ENCODE results near the gene IGSF3. TPM values are rescaled to one million over a fixed set of nuclear protein-coding genes. Genes with fewer than 3 reads are reported as not detected.

IGSF3 gene
- total RNA-seq, 1 donor from 2014 or later: 27.2 TPM

DNA sequence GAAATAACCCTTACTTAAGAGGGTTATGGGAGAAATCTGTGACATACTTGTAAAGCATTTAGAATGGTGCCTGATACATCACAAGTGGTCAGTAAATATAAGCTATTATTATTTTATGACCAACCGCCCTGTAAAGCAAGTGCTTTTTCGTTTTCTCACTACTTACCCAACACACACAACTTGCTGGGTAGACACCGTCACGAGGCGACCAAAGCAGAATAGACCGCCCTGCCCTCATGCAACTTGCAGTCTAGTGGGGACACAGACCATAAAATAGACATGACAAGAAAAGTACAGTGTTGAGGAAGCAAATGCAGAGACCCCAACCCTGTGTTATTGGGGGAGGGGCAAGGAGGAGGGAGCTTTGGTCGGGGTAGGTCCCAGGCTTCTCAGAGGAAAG is 744 bp upstream of the IGSF3 start:
- Mint-ChIP-seq H3K4me1 (peaks cover 22% of the 10 kb centered on the region), H3K27me3 (ENCODE audit: low read depth) (peaks cover 36% of the 10 kb centered on the region), H3K36me3 (ENCODE audit: low read depth) (peaks cover 3% of the 10 kb centered on the region), H3K4me3 (peak overlapping the region; percentile 88), H3K9me3 (no peaks in the 10 kb centered on the region), H3K27ac (ENCODE audit: unreplicated experiment) (no peak overlapping the region)
- DNase-seq (ENCODE audit: low read depth, low spot score): no peak
- TF ChIP-seq, protein P1, sequence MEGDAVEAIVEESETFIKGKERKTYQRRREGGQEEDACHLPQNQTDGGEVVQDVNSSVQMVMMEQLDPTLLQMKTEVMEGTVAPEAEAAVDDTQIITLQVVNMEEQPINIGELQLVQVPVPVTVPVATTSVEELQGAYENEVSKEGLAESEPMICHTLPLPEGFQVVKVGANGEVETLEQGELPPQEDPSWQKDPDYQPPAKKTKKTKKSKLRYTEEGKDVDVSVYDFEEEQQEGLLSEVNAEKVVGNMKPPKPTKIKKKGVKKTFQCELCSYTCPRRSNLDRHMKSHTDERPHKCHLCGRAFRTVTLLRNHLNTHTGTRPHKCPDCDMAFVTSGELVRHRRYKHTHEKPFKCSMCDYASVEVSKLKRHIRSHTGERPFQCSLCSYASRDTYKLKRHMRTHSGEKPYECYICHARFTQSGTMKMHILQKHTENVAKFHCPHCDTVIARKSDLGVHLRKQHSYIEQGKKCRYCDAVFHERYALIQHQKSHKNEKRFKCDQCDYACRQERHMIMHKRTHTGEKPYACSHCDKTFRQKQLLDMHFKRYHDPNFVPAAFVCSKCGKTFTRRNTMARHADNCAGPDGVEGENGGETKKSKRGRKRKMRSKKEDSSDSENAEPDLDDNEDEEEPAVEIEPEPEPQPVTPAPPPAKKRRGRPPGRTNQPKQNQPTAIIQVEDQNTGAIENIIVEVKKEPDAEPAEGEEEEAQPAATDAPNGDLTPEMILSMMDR (conservative IDR thresholded peaks at IDR 0.05): no peak

DNA sequence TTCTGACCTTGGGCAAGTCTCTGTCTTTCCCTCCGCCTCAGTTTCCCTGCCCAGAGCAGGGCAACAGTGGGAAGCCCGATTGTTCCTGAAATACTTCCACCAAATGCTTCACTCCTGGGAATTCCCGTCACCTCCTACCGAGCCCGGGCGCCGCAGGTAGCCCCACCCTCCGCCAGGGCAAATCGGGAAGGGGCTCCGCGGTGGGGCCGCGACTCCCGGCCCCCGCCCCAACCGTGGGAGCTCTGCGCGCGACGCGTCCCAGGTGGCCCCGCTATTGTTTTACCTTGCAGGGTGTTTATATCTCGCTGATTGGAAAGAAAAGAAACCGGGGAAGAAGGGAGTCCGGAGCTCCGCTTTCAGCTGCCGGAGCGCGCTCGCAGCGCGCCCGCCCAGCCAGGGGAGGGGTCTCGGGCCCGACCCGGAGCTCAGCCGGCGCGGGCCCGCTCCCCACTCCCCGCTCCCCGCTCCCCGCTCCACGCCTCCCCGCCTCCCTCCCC is 407 bp downstream of the IGSF3 start:
- Mint-ChIP-seq H3K4me1 (peaks cover 22% of the 10 kb centered on the region), H3K4me3 (peak overlapping the region; percentile 92), H3K27ac (ENCODE audit: unreplicated experiment) (no peak overlapping the region), H3K27me3 (ENCODE audit: low read depth) (peaks cover 34% of the 10 kb centered on the region), H3K36me3 (ENCODE audit: low read depth) (peaks cover 3% of the 10 kb centered on the region), H3K9me3 (no peaks in the 10 kb centered on the region)
- no peak for DNase-seq (ENCODE audit: low read depth, low spot score)
- TF ChIP-seq, protein P1 (conservative IDR thresholded peaks at IDR 0.05): no peak

DNA sequence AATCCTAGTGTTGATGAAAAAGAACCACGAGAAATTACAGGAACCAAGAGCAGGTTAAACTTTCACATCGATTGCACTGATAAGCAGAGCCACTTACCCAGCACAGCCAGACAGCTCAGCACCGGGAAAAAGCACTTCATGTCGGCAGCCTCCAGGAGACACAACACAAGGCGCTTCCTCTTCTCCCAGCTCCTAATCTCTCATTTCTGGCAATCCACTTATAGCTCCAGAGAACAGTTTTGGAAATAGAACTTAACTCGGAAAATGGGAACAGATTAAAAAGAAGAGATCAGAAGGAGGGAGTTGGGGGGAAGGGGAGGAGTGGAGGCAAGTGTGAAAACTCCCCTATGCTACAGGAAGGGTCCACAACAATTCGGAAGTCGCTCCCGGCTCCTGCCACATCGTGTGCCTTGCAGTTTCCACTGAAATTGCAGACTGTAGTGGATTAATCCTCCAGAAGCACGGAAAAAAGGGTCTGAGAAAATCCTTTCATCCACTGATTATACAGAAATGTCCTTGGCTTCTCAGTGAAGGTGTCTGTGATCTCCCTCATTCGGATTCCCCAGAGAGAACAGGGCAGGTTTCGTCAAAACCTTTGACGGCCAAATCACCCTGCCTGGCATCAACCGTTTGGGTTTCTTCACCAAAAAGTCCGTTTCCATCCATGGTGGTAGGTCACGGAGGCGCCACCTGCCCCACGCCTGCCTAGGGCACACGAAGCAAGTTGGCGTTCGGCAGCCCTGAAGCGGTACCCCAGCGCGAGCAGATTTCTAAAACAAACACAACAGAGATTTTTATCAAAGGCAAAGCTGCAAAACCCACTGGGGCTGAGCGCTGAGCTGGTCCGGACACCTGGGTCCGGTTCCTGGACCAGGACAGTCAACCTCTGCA is 1.1 kb downstream of the IGSF3 start:
- H3K9me3 Mint-ChIP-seq: no peaks in the 10 kb centered on the region
- H3K4me3 Mint-ChIP-seq: peak overlapping the region; percentile 92
- peaks cover 3% of the 10 kb centered on the region for H3K36me3 Mint-ChIP-seq (ENCODE audit: low read depth)
- H3K27ac Mint-ChIP-seq (ENCODE audit: unreplicated experiment): peak overlapping the region; percentile 44
- peaks cover 34% of the 10 kb centered on the region for H3K27me3 Mint-ChIP-seq (ENCODE audit: low read depth)
- TF ChIP-seq, protein P1 (conservative IDR thresholded peaks at IDR 0.05): no peak
- H3K4me1 Mint-ChIP-seq: peaks cover 22% of the 10 kb centered on the region
- no peak for DNase-seq (ENCODE audit: low read depth, low spot score)

DNA sequence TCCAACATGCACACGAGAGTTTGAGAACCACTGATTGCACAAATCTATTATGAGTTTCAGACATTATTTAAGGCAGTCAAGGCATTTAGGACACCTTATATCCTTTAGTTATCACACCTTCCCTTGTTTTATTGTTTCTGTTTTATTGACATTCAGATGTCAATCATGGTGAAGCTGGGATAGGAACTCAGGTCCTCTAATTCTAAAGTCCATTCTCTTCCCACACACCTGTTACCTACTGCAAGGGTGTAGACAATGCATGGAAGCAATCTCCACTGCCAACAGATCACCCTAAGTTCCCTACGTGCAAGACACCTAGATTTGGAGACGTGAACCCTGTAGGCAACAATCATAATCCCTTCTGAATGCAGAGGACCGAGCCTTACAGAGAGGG is 2.6 kb downstream of the IGSF3 start:
- peaks cover 3% of the 10 kb centered on the region for H3K36me3 Mint-ChIP-seq (ENCODE audit: low read depth)

DNA sequence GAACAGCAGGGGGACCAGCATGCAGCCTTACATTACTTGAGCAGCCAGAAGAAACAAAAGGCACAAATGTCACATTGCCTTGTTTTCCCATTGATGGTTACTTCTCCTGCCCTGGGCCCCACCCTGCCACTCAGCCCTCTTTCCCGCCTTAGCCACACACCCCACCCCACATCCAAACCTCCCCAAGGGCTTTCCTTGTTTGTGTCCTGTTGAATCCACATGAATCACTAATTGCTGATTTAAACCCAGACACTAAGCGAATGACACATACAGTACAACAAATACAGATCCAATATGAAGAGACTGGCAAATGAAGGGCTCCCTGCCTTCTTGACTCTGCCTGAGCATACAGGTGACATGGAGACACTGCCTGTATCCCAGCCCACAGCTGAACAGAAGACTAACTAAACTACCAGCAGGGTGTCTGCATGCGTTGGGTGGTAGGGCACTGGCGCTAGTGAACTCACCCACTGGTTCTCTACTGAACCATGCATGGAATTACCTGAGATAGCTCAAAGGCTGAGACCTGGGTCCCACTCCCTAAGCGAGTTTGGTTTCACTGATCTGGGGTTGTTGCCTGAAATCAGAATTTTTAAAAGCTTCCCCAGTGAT is 3.1 kb downstream of the IGSF3 start:
- H3K4me1 Mint-ChIP-seq: peaks cover 22% of the 10 kb centered on the region
- peaks cover 3% of the 10 kb centered on the region for H3K36me3 Mint-ChIP-seq (ENCODE audit: low read depth)
- peaks cover 26% of the 10 kb centered on the region for H3K27me3 Mint-ChIP-seq (ENCODE audit: low read depth)
- H3K4me3 Mint-ChIP-seq: peak overlapping the region; percentile 78
- H3K9me3 Mint-ChIP-seq: no peaks in the 10 kb centered on the region
- no peak for DNase-seq (ENCODE audit: low read depth, low spot score)
- H3K27ac Mint-ChIP-seq (ENCODE audit: unreplicated experiment): no peak overlapping the region
- TF ChIP-seq, protein P1 (conservative IDR thresholded peaks at IDR 0.05): no peak

More for the DNA sequence above, 2.6 kb downstream of the IGSF3 start:
- Mint-ChIP-seq H3K4me3 (peak overlapping the region; percentile 92), H3K9me3 (no peaks in the 10 kb centered on the region), H3K4me1 (peaks cover 22% of the 10 kb centered on the region), H3K27me3 (ENCODE audit: low read depth) (peaks cover 29% of the 10 kb centered on the region), H3K27ac (ENCODE audit: unreplicated experiment) (no peak overlapping the region)
- DNase-seq (ENCODE audit: low read depth, low spot score): no peak
- TF ChIP-seq, protein P1 (conservative IDR thresholded peaks at IDR 0.05): no peak
